Left ventricle myocardium inferior (tissue), 1 donor: ENCODE data around the gene MGLL. TPM values are rescaled to one million over a fixed set of nuclear protein-coding genes. Genes with fewer than 3 reads are reported as not detected.

Source experiments
- DNase-seq: peaks from one replicate; pipeline ENCODE4 v3.0.0-alpha.2; 2020
- H3K27ac ChIP-seq: fragments of 200-600 bp; replicated peaks from 2 replicates; pipeline ENCODE4 v1.8.0; 2021
- H3K27me3 ChIP-seq: fragments of 200-600 bp; 2 replicates; pipeline ENCODE4 v1.8.0; 2021; ENCODE audit warnings: low read depth
- H3K36me3 ChIP-seq: fragments of 200-600 bp; 2 replicates; pipeline ENCODE4 v1.8.0; 2021
- H3K4me1 ChIP-seq: fragments of 200-600 bp; 2 replicates; pipeline ENCODE4 v1.8.0; 2021
- H3K4me3 ChIP-seq: fragments of 200-600 bp; 2 replicates; pipeline ENCODE4 v1.8.0; 2021; ENCODE audit warnings: mild to moderate bottlenecking, moderate library complexity
- H3K9me3 ChIP-seq: fragments of 200-600 bp; replicated peaks from 2 replicates; pipeline ENCODE4 v1.8.0; 2021
- intact Hi-C: fragments of 100-400 bp; cut with micrococcal nuclease; formaldehyde crosslinking; loops from one replicate; pipeline ENCODE4 v1.11.0; 2022
- total RNA-seq: library from RNA; stranded (reverse); fragmentation: NEBNext Ultra II Directional; extraction: Animal tissue kit (Norgen Biotek cat#: 25700); gene quantifications from one replicate; pipeline ENCODE4 v1.2.1, GENCODE V29; 2021
- TF ChIP-seq, protein P1 (sequence below): fragments of 200-600 bp; IDR thresholded peaks from 2 replicates; pipeline ENCODE4 v1.8.0; 2021; ENCODE audit warnings: antibody characterized with exemption, mild to moderate bottlenecking, borderline replicate concordance
- donor health status: DM: no; HTN: yes; CAD: no; lungs with severe emphysema.

MGLL gene
- total RNA-seq, 1 donor from 2014 or later: 67.0 TPM

DNA sequence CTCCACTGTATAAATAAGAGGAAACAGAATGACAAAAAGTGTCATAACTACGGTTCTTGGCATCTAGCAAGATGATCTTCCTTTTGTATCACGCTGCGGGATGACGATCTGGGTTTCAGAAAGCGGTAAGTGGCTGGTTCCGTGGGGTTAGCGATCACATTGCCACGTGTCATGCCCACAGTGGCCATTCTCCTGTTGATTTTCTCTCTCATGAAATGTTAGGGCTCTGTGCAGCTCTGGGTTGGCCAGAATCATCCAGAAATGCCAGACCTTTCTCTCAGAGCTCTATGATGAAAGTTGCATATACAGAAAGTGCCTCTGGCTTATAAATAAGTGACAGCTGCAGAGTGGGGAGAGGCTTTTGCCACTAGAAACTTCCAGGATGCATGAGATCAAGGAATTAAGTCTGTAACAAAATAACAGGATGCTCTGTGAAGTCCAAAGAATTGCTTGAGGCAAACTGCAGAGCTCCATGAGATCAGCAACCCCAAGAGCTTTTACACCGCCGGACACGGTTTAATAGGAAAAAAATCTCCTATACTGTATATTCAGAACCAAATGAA is 78.0 kb downstream of the MGLL start:
- Histone ChIP-seq H3K4me3 (peak overlapping the region; percentile 0), H3K4me1 (peaks cover 100% of the 10 kb centered on the region), H3K27ac (peak overlapping the region; percentile 96), H3K9me3 (no peaks in the 10 kb centered on the region), H3K36me3 (no peaks in the 10 kb centered on the region), H3K27me3 (no peaks in the 10 kb centered on the region)
- intact Hi-C loops: loop anchor here (10.0 kb wide), 1 partner anchor 50 kb away; no protein-coding TSS in a partner anchor
- no peak for DNase-seq
- TF ChIP-seq, protein P1, sequence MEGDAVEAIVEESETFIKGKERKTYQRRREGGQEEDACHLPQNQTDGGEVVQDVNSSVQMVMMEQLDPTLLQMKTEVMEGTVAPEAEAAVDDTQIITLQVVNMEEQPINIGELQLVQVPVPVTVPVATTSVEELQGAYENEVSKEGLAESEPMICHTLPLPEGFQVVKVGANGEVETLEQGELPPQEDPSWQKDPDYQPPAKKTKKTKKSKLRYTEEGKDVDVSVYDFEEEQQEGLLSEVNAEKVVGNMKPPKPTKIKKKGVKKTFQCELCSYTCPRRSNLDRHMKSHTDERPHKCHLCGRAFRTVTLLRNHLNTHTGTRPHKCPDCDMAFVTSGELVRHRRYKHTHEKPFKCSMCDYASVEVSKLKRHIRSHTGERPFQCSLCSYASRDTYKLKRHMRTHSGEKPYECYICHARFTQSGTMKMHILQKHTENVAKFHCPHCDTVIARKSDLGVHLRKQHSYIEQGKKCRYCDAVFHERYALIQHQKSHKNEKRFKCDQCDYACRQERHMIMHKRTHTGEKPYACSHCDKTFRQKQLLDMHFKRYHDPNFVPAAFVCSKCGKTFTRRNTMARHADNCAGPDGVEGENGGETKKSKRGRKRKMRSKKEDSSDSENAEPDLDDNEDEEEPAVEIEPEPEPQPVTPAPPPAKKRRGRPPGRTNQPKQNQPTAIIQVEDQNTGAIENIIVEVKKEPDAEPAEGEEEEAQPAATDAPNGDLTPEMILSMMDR: no peak

DNA sequence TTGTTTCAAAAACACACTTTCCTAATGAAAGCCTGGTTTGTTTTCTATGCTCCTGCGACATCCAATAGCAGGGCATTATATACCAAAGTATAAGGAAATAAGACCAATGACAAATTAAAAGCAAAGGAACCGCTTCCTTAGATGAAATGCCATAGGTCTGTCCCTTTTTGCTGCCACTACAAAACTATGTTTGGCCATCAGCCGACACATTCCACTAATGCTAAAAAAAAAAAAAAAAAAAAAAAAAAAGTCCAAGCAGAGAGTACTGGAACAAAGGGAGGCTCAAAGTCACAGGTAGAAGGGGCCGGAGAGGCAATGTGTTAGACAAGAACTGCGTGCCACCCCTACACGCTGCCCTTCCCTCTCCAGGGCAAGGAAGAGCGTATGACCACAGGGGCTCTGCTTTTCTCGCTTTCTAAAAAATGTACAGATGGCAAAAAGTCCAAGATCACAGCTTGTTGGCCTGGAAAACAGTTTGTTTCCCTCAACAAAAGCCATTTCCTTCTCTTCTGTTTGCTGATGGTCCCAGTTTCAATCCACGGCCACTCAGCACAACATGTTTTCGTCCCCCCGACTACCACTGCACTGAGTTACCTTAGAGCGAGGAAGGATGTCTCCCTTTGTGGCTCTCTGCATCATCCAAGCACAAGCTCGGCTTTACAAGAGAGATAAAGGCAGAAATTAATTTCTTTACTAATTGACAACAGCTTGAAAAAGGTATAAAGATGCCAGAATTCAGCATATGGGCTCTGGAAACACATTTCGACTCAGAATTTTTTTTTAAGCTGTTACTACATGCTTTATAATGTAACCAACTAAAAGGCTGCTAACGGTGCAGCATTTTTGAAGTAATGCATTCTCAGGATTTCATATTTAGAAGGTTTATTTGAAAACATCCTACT is 78.7 kb downstream of the MGLL start:
- intact Hi-C loops: loop anchor here (10.0 kb wide), 1 partner anchor 49 kb away; no protein-coding TSS in a partner anchor
- Histone ChIP-seq H3K27me3 (no peaks in the 10 kb centered on the region), H3K4me1 (peaks cover 100% of the 10 kb centered on the region), H3K9me3 (no peaks in the 10 kb centered on the region), H3K4me3 (no peak overlapping the region), H3K36me3 (no peaks in the 10 kb centered on the region), H3K27ac (peak overlapping the region; percentile 96)
- TF ChIP-seq, protein P1: no peak
- no peak for DNase-seq

DNA sequence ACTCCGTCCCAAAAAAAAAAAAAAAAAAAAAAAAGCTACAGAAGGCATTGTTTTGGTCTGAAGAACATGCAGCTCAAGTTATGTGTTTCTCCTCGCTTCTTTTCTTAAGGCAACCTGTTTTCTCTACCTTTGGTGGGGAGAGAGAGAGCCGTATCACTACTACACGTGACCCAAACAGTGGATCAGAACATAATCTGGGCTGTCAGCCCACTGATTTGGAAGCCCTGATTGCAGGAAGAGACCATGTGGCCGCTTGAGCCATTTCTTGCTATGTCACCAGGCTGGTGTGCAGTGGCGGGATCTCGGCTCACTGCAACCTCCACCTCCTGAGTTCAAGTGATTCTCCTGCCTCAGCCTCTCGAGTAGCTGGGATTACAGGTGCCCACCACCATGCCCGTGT is 79.7 kb downstream of the MGLL start:
- Histone ChIP-seq H3K9me3 (no peaks in the 10 kb centered on the region), H3K36me3 (no peaks in the 10 kb centered on the region), H3K4me3 (no peak overlapping the region), H3K27ac (peak overlapping the region; percentile 96), H3K4me1 (peaks cover 100% of the 10 kb centered on the region), H3K27me3 (no peaks in the 10 kb centered on the region)
- TF ChIP-seq, protein P1: no peak
- intact Hi-C loops: loop anchor here (10.0 kb wide), 1 partner anchor 48 kb away; no protein-coding TSS in a partner anchor
- DNase-seq: no peak

DNA sequence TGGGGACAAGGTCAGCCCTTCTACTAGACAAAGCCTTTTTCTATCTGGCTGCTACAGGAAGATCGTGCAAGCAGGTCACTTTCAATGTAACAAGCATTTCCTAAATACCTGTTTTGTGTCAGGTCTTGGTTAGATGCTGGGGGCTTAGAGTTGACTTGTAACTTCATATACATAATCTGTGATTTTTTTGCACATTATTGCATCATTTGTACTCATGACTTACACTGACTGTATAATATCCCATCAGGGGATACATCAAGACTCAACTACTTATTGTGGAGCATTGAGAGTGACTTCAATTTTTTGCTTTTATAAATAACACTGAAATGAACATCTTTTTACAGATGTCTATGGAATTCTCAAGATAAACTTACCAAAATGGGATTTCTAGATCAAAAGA is 80.6 kb downstream of the MGLL start:
- Histone ChIP-seq H3K9me3 (no peaks in the 10 kb centered on the region), H3K4me1 (peaks cover 100% of the 10 kb centered on the region), H3K27ac (peak overlapping the region; percentile 96), H3K4me3 (no peak overlapping the region), H3K36me3 (no peaks in the 10 kb centered on the region), H3K27me3 (no peaks in the 10 kb centered on the region)
- DNase-seq: no peak
- intact Hi-C loops: loop anchor here (10.0 kb wide), 1 partner anchor 47 kb away; no protein-coding TSS in a partner anchor
- TF ChIP-seq, protein P1: no peak

DNA sequence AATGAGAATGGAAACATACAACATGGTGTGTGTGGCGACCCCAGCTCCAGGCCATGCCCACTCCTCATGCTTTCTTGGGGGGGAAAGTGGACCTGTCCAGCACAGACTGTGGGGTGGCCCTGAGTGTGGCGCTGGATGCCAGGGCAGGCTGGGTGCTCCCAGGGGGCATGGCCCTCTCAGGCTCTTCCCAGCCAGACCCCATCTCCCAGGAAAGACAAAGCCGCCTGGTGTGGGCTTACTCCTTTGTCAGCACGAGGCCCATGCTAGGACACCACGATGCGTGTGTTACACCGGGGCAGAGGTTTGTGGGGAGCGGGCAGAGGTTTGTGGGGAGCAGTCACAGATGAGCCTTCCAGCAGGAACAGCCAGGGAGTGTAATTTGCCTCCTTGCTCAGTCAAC is 81.1 kb downstream of the MGLL start:
- Histone ChIP-seq H3K4me1 (peaks cover 100% of the 10 kb centered on the region), H3K36me3 (no peaks in the 10 kb centered on the region), H3K4me3 (no peak overlapping the region), H3K27me3 (no peaks in the 10 kb centered on the region), H3K27ac (peak overlapping the region; percentile 96), H3K9me3 (no peaks in the 10 kb centered on the region)
- TF ChIP-seq, protein P1: no peak
- intact Hi-C loops: loop anchor here (10.0 kb wide), 1 partner anchor 46 kb away; no protein-coding TSS in a partner anchor
- DNase-seq: no peak
